A549 treated with RU486 at 1 μM for 4 hours (cell line): ENCODE data around the gene CLMN. TPM values are rescaled to one million over a fixed set of nuclear protein-coding genes. Genes with fewer than 3 reads are reported as not detected.

Experiments used
- total RNA-seq: library from RNA; stranded (reverse); fragments of 200-300 nt; extraction: Qiagen RNA extraction; gene quantifications from 5 replicates; pipeline ENCODE4 v1.2.3, GENCODE V29; 2022; ENCODE audit warnings: low read depth

Gene CLMN
- total RNA-seq: 4.4 to 5.9 TPM (median 4.8 TPM) in 5 replicates

GRCh38 chr14:95319312-95320077 is at the start of gene CLMN:
Gene CLMN, minus strand, starts transcription at chr14:95319908. Its CDS starts 116 bp downstream, at chr14:95319792.

GRCh38 chr14:95157327-95158189 is 162.2 kb downstream of the CLMN start, which contains the start of gene DICER1:
Gene DICER1, minus strand, starts transcription at chr14:95157529. Its CDS starts 24,071 bp downstream, at chr14:95133458.

Other genes with a start within 250 kb of the CLMN start
- gene DICER1, start 162.4 kb downstream of the CLMN start, total RNA-seq: 18.3 to 21.7 TPM (median 19.3 TPM) in 5 replicates
- gene SYNE3, start 196.7 kb upstream of the CLMN start, total RNA-seq: 0.18 to 0.23 TPM (median 0.23 TPM) in 5 replicates
- gene GLRX5, start 215.1 kb upstream of the CLMN start, total RNA-seq: 55.5 to 79.2 TPM (median 74.0 TPM) in 5 replicates